DOHH2 (cell line): ENCODE results near the gene ADORA1.

ENCODE experiments used
- H3F3A ChIP-seq: fragments of 200-600 bp; sonication (generic), shearing (Covaris generic); 2 replicates; pipeline ENCODE4 v1.6.0; 2016; ENCODE audit warnings: antibody characterized with exemption, mild to moderate bottlenecking; ENCODE audit not compliant: control insufficient read depth, insufficient read depth
- H3K27ac ChIP-seq: fragments of 200-600 bp; sonication (generic); 2 replicates; pipeline ENCODE4 v1.5.1; 2014; ENCODE audit warnings: low read depth, mild to moderate bottlenecking, low read length, moderate library complexity
- H3K27me3 ChIP-seq: fragments of 200-600 bp; sonication (generic); 2 replicates; pipeline ENCODE4 v1.6.1; 2014; ENCODE audit warnings: mild to moderate bottlenecking, low read length, mixed read lengths; ENCODE audit not compliant: control insufficient read depth
- H3K36me3 ChIP-seq: fragments of 200-600 bp; sonication (generic); 2 replicates; pipeline ENCODE4 v1.6.1; 2014; ENCODE audit warnings: mild to moderate bottlenecking, low read length, moderate library complexity, mixed read lengths; ENCODE audit not compliant: control insufficient read depth
- H3K4me1 ChIP-seq: fragments of 200-600 bp; sonication (generic); 2 replicates; pipeline ENCODE4 v1.6.1; 2014; ENCODE audit warnings: mild to moderate bottlenecking, low read length, mixed read lengths; ENCODE audit not compliant: control insufficient read depth
- H3K4me2 ChIP-seq: fragments of 200-600 bp; sonication (generic); 2 replicates; pipeline ENCODE4 v1.6.0; 2014; ENCODE audit warnings: mild to moderate bottlenecking, low read length, moderate library complexity
- H3K4me3 ChIP-seq: fragments of 200-600 bp; sonication (generic); 2 replicates; pipeline ENCODE4 v1.5.1; 2014; ENCODE audit warnings: mild to moderate bottlenecking, low read length, mixed read lengths
- H3K79me2 ChIP-seq: fragments of 200-600 bp; sonication (generic); 2 replicates; pipeline ENCODE4 v1.6.1; 2014; ENCODE audit warnings: mild to moderate bottlenecking, low read length, mixed read lengths; ENCODE audit not compliant: control insufficient read depth
- H3K9me2 ChIP-seq: fragments of 200-600 bp; sonication (generic); replicated peaks from 2 replicates; pipeline ENCODE4 v1.6.1; 2014; ENCODE audit warnings: mild to moderate bottlenecking, low read length, mixed read lengths; ENCODE audit not compliant: control insufficient read depth
- H3K9me3 ChIP-seq: fragments of 200-600 bp; sonication (generic); 2 replicates; pipeline ENCODE4 v1.6.1; 2014; ENCODE audit warnings: antibody characterized with exemption, low read length, mixed read lengths; ENCODE audit not compliant: control insufficient read depth, insufficient read depth
- H4K20me1 ChIP-seq: fragments of 200-600 bp; sonication (generic); 2 replicates; pipeline ENCODE4 v1.6.0; 2014; ENCODE audit warnings: low read depth, mild to moderate bottlenecking, antibody characterized with exemption, low read length, moderate library complexity; ENCODE audit not compliant: control insufficient read depth, insufficient read depth
- EZH2phosphoT487 ChIP-seq: fragments of 200-600 bp; sonication (generic); IDR thresholded peaks from 2 replicates; pipeline ENCODE4 v1.6.1; 2017; ENCODE audit warnings: borderline replicate concordance, mild to moderate bottlenecking, antibody characterized with exemption, low read length, moderate library complexity, mixed read lengths
- TF ChIP-seq, protein P1 (sequence below): fragments of 200-600 bp; sonication (generic); IDR thresholded peaks from one replicate; pipeline ENCODE4 v1.5.1; 2014; ENCODE audit warnings: antibody characterized with exemption, mild to moderate bottlenecking, low read depth, low read length; ENCODE audit not compliant: poor library complexity, severe bottlenecking

Gene ADORA1

DNA sequence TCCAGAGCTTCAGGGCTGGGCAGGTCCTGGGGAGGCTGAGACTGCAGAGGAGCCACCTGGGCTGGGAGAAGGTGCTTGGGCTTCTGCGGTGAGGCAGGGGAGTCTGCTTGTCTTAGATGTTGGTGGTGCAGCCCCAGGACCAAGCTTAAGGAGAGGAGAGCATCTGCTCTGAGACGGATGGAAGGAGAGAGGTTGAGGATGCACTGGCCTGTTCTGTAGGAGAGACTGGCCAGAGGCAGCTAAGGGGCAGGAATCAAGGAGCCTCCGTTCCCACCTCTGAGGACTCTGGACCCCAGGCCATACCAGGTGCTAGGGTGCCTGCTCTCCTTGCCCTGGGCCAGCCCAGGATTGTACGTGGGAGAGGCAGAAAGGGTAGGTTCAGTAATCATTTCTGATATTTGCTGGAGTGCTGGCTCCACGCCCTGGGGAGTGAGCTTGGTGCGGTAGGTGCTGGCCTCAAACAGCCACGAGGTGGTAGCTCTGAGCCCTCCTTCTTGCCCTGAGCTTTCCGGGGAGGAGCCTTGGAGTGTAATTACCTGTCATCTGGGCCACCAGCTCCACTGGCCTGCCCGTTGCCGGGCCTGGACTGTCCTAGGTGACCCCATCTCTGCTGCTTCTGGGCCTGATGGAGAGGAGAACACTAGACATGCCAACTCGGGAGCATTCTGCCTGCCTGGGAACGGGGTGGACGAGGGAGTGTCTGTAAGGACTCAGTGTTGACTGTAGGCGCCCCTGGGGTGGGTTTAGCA is 38.8 kb downstream of the ADORA1 start:
- H3K27me3 ChIP-seq, result peaks cover 17% of the 10 kb centered on the region
- H3F3A ChIP-seq, result no peaks in the 10 kb centered on the region
- H3K27ac ChIP-seq, result no peak overlapping the region
- no peaks in the 10 kb centered on the region for H3K36me3 ChIP-seq
- H3K4me1 ChIP-seq, result no peaks in the 10 kb centered on the region
- no peak overlapping the region for H3K4me3 ChIP-seq
- no peaks in the 10 kb centered on the region for H3K79me2 ChIP-seq
- no peak overlapping the region for H3K4me2 ChIP-seq
- no peaks in the 10 kb centered on the region for H3K9me3 ChIP-seq
- TF ChIP-seq EZH2phosphoT487, result no peak
- TF ChIP-seq, protein P1, sequence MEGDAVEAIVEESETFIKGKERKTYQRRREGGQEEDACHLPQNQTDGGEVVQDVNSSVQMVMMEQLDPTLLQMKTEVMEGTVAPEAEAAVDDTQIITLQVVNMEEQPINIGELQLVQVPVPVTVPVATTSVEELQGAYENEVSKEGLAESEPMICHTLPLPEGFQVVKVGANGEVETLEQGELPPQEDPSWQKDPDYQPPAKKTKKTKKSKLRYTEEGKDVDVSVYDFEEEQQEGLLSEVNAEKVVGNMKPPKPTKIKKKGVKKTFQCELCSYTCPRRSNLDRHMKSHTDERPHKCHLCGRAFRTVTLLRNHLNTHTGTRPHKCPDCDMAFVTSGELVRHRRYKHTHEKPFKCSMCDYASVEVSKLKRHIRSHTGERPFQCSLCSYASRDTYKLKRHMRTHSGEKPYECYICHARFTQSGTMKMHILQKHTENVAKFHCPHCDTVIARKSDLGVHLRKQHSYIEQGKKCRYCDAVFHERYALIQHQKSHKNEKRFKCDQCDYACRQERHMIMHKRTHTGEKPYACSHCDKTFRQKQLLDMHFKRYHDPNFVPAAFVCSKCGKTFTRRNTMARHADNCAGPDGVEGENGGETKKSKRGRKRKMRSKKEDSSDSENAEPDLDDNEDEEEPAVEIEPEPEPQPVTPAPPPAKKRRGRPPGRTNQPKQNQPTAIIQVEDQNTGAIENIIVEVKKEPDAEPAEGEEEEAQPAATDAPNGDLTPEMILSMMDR, result peak; percentile 11
- no peaks in the 10 kb centered on the region for H3K9me2 ChIP-seq
- no peaks in the 10 kb centered on the region for H4K20me1 ChIP-seq

DNA sequence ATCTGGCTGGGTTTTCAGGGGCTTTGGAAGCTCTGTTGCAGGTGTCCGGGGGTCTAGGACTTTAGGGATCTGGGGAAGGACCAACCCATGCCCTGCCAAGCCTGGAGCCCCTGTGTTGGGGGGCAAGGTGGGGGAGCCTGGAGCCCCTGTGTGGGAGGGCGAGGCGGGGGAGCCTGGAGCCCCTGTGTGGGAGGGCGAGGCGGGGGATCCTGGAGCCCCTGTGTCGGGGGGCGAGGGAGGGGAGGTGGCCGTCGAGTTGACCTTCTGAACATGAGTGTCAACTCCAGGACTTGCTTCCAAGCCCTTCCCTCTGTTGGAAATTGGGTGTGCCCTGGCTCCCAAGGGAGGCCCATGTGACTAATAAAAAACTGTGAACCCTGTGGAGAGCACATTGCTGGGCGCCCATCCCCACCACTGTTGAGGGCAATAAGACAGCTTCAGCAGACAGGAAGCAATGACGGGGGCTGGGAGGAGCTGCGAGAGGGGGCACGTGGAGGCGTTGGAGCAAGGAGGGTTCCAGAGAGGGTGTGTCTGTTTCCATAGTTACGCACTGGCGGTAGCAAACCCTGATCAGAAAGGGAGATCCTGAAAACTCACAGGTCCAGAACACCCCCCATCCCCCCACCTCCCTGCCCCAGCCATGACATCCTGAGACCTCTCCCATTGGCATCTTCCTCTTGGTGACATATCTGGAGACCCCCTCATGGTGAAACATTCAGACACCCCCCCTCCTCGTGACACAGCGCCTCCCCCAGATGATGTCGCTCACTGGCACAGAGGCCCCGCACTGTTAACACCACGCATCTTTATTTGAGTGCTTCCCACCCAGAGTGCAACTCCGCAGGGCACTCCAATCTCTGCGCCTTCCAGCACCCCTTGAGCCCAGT is 39.7 kb downstream of the ADORA1 start:
- Histone ChIP-seq H3K9me3 (no peaks in the 10 kb centered on the region), H3K27me3 (peaks cover 17% of the 10 kb centered on the region), H3K4me1 (no peaks in the 10 kb centered on the region), H3K27ac (no peak overlapping the region), H3K79me2 (no peaks in the 10 kb centered on the region), H4K20me1 (no peaks in the 10 kb centered on the region), H3K9me2 (no peaks in the 10 kb centered on the region), H3K4me2 (no peak overlapping the region), H3K36me3 (no peaks in the 10 kb centered on the region), H3K4me3 (no peak overlapping the region), H3F3A (no peaks in the 10 kb centered on the region)
- no peak for TF ChIP-seq EZH2phosphoT487
- TF ChIP-seq, protein P1, result no peak

DNA sequence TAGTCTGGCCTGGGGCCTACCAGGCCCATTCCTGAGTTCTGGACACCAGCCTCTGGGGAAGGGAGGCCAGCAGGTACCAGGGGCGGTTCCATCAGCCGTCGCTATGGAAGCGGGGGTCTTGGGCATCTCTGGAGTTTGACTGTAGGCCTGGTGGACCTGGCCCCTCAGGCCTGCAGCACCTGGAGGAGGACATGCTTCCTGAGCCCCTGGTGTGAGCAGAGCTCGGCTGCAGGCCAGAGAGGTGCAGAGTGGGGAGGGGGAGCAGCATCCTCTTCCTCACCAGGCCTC is 40.3 kb downstream of the ADORA1 start:
- H4K20me1 ChIP-seq, result no peaks in the 10 kb centered on the region
- no peaks in the 10 kb centered on the region for H3K4me1 ChIP-seq
- peaks cover 13% of the 10 kb centered on the region for H3K27me3 ChIP-seq
- no peaks in the 10 kb centered on the region for H3K36me3 ChIP-seq
- no peak overlapping the region for H3K4me2 ChIP-seq
- no peaks in the 10 kb centered on the region for H3K9me2 ChIP-seq
- H3K4me3 ChIP-seq, result no peak overlapping the region
- H3F3A ChIP-seq, result no peaks in the 10 kb centered on the region
- no peak overlapping the region for H3K27ac ChIP-seq
- TF ChIP-seq, protein P1, result no peak
- TF ChIP-seq EZH2phosphoT487, result no peak
- no peaks in the 10 kb centered on the region for H3K9me3 ChIP-seq
- no peaks in the 10 kb centered on the region for H3K79me2 ChIP-seq
